Measurements from ENCODE around the gene CCL4.
A peak's percentile ranks its signal among the peaks of the same experiment; 100 is the strongest.

The CCL4 gene

DNA sequence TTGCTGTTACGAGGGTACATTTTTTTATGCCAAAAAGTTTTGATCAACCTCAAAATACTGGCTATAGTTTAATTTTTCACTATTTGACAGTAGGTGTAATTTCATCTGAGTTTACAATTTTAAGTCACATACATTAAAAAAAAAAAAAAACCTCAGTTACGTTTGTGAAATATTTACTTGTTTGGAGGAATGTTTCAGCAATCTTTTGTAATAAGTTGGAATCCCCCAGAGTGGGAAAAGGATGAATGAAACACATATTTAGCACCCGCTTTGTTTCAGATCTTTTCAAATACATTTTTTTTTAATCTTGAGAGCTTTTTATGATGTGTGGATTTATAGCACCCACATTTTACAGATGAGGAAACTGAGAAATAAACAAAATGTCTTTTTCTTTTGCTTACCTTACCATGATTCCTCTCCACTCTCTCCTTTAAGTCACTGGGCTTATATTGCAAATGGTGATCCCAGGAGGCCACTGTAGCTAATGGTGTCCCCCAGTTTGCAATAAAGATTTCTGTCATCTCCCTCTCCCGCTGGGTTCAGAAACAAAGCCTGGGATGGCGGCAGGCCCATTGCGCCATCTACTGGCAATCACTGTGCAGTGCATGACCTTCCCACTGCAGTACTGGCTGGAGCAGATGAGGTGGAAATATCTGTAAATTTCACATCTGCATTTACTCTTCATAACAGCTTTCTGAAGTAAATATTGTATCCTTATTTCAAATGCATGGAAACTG, 45.1 kb downstream of the CCL4 start:
- DNase-seq: peak; percentile 87

GRCh38 chr17:36149296-36149820, 45.7 kb downstream of the CCL4 start:
- no peak for DNase-seq

DNA sequence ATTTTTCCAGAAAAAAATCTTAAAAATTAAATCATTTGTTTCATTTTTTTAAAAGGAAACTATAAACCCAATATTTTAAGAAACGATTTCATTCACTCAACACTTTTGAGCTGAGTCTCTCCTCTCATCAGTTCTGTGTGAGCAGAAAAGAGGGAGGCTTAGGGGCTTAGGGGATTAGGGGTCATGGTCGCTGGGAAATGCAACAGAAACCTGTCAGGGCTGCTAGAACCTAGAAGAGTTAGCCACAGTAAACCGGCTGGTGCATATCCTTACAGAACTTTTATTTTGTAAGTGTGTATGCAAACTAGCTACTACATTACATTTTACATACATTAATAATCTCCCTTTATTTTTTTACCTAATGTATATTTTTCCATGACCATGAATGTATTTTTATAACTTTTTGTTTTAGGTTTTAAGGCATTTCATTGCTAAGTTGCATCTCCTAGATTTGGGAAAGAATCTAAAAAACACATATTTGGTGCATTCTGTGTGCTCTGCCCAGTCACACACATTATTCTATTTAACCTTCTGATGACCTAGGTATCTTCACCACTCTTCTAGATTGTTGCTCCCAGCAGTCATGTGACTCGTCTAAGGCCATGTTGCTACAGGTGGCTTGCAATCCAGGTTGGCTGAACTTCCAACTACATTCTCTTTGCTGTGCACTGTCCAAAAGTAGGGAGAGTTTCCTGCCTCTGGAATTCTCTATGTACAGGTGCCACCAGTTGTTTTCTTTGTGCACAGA, 48.4 kb downstream of the CCL4 start:
- no peak for DNase-seq

- DNase-seq: no peak
Observed at GRCh38 chr17:36152639-36153120, 49.1 kb downstream of the CCL4 start.

DNA sequence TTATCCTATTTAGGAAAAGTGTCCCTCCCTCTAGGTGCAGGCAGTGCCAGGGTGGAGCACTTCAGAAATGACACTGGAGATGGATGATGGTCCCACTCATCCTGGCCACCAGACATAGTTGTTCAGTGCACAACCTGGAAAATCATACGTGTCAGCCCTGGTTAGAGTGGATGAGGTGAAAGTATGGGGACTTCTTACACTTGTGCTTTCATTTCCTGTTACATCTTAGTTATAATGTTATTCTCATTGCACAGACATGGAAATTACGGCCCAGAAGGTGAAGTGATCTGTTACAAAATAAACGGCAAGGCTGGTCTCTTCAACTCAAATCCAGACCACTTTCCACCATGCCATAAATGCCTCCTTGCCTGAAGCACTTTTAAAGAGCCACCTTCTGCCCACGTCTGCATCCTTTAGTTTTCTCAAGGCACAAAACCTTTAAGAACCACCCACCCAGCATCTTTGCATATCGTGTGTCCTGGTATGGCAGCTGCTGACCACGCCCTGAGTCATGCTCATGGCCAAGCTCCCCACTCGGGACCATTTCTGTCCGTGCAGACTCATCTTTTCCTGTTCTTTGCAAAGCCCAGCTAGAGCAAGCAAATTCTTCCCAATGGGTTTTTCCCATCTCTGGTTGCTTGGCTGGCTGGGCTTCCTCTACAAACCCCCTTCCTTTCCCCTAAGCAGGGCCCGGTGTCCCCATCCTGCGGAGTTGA, 50.4 kb downstream of the CCL4 start:
- no peak for DNase-seq
